DND-41 (cell line): ENCODE results near the gene HLA-DPB1.

ENCODE experiments used
- ATAC-seq: fragments of 200-7000 bp; cut with Tn5 transposase; 3 replicates; pipeline ENCODE4 v1.9.1; 2021; ENCODE audit warnings: low read depth; ENCODE audit not compliant: insufficient read depth
- DNase-seq: peaks from one replicate; pipeline ENCODE4 v3.0.0-alpha.2; 2020
- H2AFZ ChIP-seq: 2 replicates; pipeline ENCODE4 v1.6.0; 2012; ENCODE audit warnings: low read depth, low read length
- H3K27ac ChIP-seq: 2 replicates; pipeline ENCODE4 v1.5.1; 2012; ENCODE audit warnings: low read length, inconsistent platforms
- H3K27me3 ChIP-seq: fragments of 200-600 bp; sonication (generic); 2 replicates; pipeline ENCODE4 v1.6.0; 2012; ENCODE audit warnings: low read length, mild to moderate bottlenecking, inconsistent platforms; ENCODE audit not compliant: insufficient read depth, poor library complexity
- H3K36me3 ChIP-seq: 2 replicates; pipeline ENCODE4 v1.5.1; 2012; ENCODE audit warnings: low read length, inconsistent platforms; ENCODE audit not compliant: insufficient read depth
- H3K4me1 ChIP-seq: 2 replicates; pipeline ENCODE4 v1.5.1; 2012; ENCODE audit warnings: mild to moderate bottlenecking, low read length; ENCODE audit not compliant: insufficient read depth
- H3K4me2 ChIP-seq: 2 replicates; pipeline ENCODE4 v1.6.0; 2012; ENCODE audit warnings: mild to moderate bottlenecking, moderate library complexity, low read length, inconsistent platforms; ENCODE audit not compliant: insufficient read depth
- H3K4me3 ChIP-seq, 2 experiments: fragments of 200-600 bp in 1 of 2; shearing (Covaris generic) in 1 of 2; 2 replicates each; pipeline ENCODE4 v1.5.1; 2012 to 2016; ENCODE audit warnings: inconsistent platforms in 2 of 2, low read length in 2 of 2, mild to moderate bottlenecking in 2 of 2, low read depth in 1 of 2, moderate library complexity in 1 of 2
- H3K79me2 ChIP-seq: 2 replicates; pipeline ENCODE4 v1.6.0; 2012; ENCODE audit warnings: low read length, inconsistent platforms; ENCODE audit not compliant: insufficient read depth
- H3K9ac ChIP-seq: 2 replicates; pipeline ENCODE4 v1.6.0; 2012; ENCODE audit warnings: low read depth, mild to moderate bottlenecking, inconsistent platforms, low read length, moderate library complexity
- H3K9me3 ChIP-seq: 2 replicates; pipeline ENCODE4 v1.5.1; 2012; ENCODE audit warnings: low read length, moderate library complexity, mild to moderate bottlenecking, inconsistent platforms; ENCODE audit not compliant: insufficient read depth, severe bottlenecking
- H4K20me1 ChIP-seq: 2 replicates; pipeline ENCODE4 v1.6.0; 2012; ENCODE audit warnings: low read length; ENCODE audit not compliant: insufficient read depth
- CTCF ChIP-seq: IDR thresholded peaks from 2 replicates; pipeline ENCODE4 v1.5.1; 2012; ENCODE audit warnings: borderline replicate concordance, low read length, moderate library complexity, mild to moderate bottlenecking; ENCODE audit not compliant: poor library complexity, severe bottlenecking; ENCODE audit errors: extremely low read depth
- EZH2 ChIP-seq: IDR thresholded peaks from 3 replicates; pipeline ENCODE4 v1.6.1; 2012; ENCODE audit warnings: borderline replicate concordance, low read depth, mild to moderate bottlenecking, moderate library complexity, low read length, inconsistent platforms; ENCODE audit not compliant: severe bottlenecking

The HLA-DPB1 gene

GRCh38 chr6:33105386-33105785 is 29.6 kb downstream of the HLA-DPB1 start:
- ATAC-seq: no peak
- Histone ChIP-seq H2AFZ (no peak overlapping the region), H3K9me3 (peaks cover 8% of the 10 kb centered on the region), H3K79me2 (no peaks in the 10 kb centered on the region), H3K36me3 (no peaks in the 10 kb centered on the region), H3K4me1 (no peaks in the 10 kb centered on the region), H4K20me1 (no peaks in the 10 kb centered on the region), H3K9ac (no peak overlapping the region), H3K4me3 (no peak overlapping the region), H3K4me2 (no peak overlapping the region), H3K27ac (no peak overlapping the region), H3K27me3 (peaks cover 22% of the 10 kb centered on the region)
- TF ChIP-seq EZH2 (no peak), CTCF (no peak)
- DNase-seq: no peak

GRCh38 chr6:33105916-33106871 is 30.4 kb downstream of the HLA-DPB1 start:
- Histone ChIP-seq H3K27ac (no peak overlapping the region), H3K4me3 (no peak overlapping the region), H3K9me3 (peaks cover under 1% of the 10 kb centered on the region), H3K36me3 (no peaks in the 10 kb centered on the region), H4K20me1 (no peaks in the 10 kb centered on the region), H3K27me3 (peaks cover 22% of the 10 kb centered on the region), H3K79me2 (no peaks in the 10 kb centered on the region), H3K4me2 (no peak overlapping the region), H3K9ac (no peak overlapping the region), H3K4me1 (no peaks in the 10 kb centered on the region), H2AFZ (no peak overlapping the region)
- TF ChIP-seq EZH2 (no peak), CTCF (no peak)
- DNase-seq (no peak), ATAC-seq (no peak)

- Histone ChIP-seq H4K20me1 (no peaks in the 10 kb centered on the region), H3K4me3 (no peak overlapping the region), H3K27ac (no peak overlapping the region), H3K9me3 (no peaks in the 10 kb centered on the region), H2AFZ (no peak overlapping the region), H3K36me3 (no peaks in the 10 kb centered on the region), H3K79me2 (no peaks in the 10 kb centered on the region), H3K27me3 (peaks cover 27% of the 10 kb centered on the region), H3K9ac (no peak overlapping the region), H3K4me2 (no peak overlapping the region), H3K4me1 (no peaks in the 10 kb centered on the region)
- no peak for ATAC-seq
- no peak for DNase-seq
- no peak for TF ChIP-seq CTCF
- no peak for TF ChIP-seq EZH2
Observed at GRCh38 chr6:33107641-33108040, 31.9 kb downstream of the HLA-DPB1 start.
